Osteoblast (primary cell): Measurements from ENCODE around the gene LMF2. TPM values are rescaled to one million over a fixed set of nuclear protein-coding genes. Genes with fewer than 3 reads are reported as not detected.

ENCODE experiments used
- DNase-seq: peaks from one replicate; pipeline ENCODE4 v3.0.0; 2011; ENCODE audit warnings: low spot score, mixed read lengths; ENCODE audit not compliant: insufficient read length; ENCODE audit errors: missing footprints
- H2AFZ ChIP-seq: 2 replicates; pipeline ENCODE4 v1.6.0; 2011; ENCODE audit warnings: mild to moderate bottlenecking, low read length
- H3K27ac ChIP-seq: 2 replicates; pipeline ENCODE4 v1.5.1; 2011; ENCODE audit warnings: mild to moderate bottlenecking, low read depth, low read length, moderate library complexity
- H3K27me3 ChIP-seq: 2 replicates; pipeline ENCODE4 v1.6.0; 2012; ENCODE audit warnings: mild to moderate bottlenecking, control low read depth, inconsistent platforms, low read length, moderate library complexity; ENCODE audit not compliant: insufficient read depth
- H3K36me3 ChIP-seq: 2 replicates; pipeline ENCODE4 v1.5.1; 2011; ENCODE audit warnings: mild to moderate bottlenecking, low read length, control low read depth, moderate library complexity; ENCODE audit not compliant: insufficient read depth
- H3K4me1 ChIP-seq: 2 replicates; pipeline ENCODE4 v1.5.1; 2011; ENCODE audit warnings: mild to moderate bottlenecking, low read length, control low read depth, moderate library complexity; ENCODE audit not compliant: insufficient read depth
- H3K4me2 ChIP-seq: 2 replicates; pipeline ENCODE4 v1.6.0; 2011; ENCODE audit warnings: mild to moderate bottlenecking, low read length; ENCODE audit not compliant: insufficient read depth
- H3K4me3 ChIP-seq: fragments of 200-600 bp; sonication (generic); 3 replicates; pipeline ENCODE4 v1.5.1; 2012; ENCODE audit warnings: mild to moderate bottlenecking, low read length, inconsistent platforms; ENCODE audit not compliant: insufficient read depth
- H3K79me2 ChIP-seq: 2 replicates; pipeline ENCODE4 v1.6.0; 2012; ENCODE audit warnings: mild to moderate bottlenecking, low read length, control low read depth, inconsistent platforms; ENCODE audit not compliant: insufficient read depth
- H3K9me3 ChIP-seq: 2 replicates; pipeline ENCODE4 v1.5.1; 2011; ENCODE audit warnings: low read depth, low read length, control low read depth
- H4K20me1 ChIP-seq: 2 replicates; pipeline ENCODE4 v1.6.0; 2012; ENCODE audit warnings: mild to moderate bottlenecking, low read length, control low read depth; ENCODE audit not compliant: insufficient read depth
- total RNA-seq: library from RNA; depleted of rRNA; stranded (reverse); fragments of >200 nt; gene quantifications from 2 replicates; pipeline ENCODE4 v1.2.3, GENCODE V29; 2012
- TF ChIP-seq, protein P1 (sequence below): IDR thresholded peaks from 2 replicates; pipeline ENCODE4 v1.5.1; 2011; ENCODE audit warnings: mild to moderate bottlenecking, low read depth, low read length, moderate library complexity; ENCODE audit errors: extremely low read depth

Gene LMF2
- total RNA-seq, 1 donor = 56.8 TPM

DNA sequence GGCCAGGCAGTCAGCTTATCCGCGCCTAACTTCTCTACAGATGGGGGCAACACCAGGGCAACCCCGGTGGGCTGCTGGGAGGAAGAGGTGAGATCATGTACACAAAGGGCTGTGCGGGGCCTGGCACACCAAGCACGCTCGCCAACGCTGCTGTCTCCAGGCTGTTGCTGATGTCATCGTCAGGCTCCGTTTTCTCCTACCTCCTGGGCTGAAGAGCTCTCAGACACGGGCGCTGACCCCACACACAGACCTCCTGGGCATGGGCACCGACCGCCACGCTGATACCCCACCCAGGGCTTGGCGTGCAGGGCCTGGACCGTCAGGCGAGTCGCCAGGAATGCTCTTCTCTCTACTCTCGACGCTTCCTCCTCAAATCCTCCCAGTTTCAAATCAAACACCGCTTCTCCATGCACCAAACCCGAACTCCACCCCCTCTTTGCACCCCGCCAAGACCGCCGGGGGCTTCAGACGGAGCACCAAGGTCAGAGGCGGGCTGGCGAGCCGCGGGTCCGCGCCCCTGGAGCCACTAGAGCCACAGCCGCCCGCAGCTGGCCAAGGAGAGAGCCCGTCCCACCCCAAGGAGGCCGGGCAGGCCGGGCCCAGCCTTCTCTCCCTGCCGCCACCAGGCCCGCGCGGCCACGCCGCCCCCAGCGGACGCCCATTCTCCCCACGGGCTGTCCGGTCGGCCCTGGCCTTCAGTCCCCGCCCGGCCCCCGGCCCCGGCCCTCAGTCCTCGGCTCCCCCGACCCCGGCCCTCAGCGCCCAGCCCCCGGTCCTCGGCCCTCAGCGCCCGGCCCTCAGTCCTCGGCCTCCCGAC, 33.4 kb downstream of the LMF2 start:
- peaks cover 18% of the 10 kb centered on the region for H3K4me1 ChIP-seq
- H2AFZ ChIP-seq = peak overlapping the region; percentile 47
- TF ChIP-seq, protein P1, sequence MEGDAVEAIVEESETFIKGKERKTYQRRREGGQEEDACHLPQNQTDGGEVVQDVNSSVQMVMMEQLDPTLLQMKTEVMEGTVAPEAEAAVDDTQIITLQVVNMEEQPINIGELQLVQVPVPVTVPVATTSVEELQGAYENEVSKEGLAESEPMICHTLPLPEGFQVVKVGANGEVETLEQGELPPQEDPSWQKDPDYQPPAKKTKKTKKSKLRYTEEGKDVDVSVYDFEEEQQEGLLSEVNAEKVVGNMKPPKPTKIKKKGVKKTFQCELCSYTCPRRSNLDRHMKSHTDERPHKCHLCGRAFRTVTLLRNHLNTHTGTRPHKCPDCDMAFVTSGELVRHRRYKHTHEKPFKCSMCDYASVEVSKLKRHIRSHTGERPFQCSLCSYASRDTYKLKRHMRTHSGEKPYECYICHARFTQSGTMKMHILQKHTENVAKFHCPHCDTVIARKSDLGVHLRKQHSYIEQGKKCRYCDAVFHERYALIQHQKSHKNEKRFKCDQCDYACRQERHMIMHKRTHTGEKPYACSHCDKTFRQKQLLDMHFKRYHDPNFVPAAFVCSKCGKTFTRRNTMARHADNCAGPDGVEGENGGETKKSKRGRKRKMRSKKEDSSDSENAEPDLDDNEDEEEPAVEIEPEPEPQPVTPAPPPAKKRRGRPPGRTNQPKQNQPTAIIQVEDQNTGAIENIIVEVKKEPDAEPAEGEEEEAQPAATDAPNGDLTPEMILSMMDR = no peak
- DNase-seq = peak; percentile 99
- no peaks in the 10 kb centered on the region for H3K27me3 ChIP-seq
- no peaks in the 10 kb centered on the region for H3K9me3 ChIP-seq
- peak overlapping the region; percentile 81 for H3K4me3 ChIP-seq
- peak overlapping the region; percentile 63 for H3K27ac ChIP-seq
- peaks cover 55% of the 10 kb centered on the region for H3K79me2 ChIP-seq
- H4K20me1 ChIP-seq = peaks cover 52% of the 10 kb centered on the region
- H3K4me2 ChIP-seq = peak overlapping the region; percentile 94
- H3K36me3 ChIP-seq = no peaks in the 10 kb centered on the region

DNA sequence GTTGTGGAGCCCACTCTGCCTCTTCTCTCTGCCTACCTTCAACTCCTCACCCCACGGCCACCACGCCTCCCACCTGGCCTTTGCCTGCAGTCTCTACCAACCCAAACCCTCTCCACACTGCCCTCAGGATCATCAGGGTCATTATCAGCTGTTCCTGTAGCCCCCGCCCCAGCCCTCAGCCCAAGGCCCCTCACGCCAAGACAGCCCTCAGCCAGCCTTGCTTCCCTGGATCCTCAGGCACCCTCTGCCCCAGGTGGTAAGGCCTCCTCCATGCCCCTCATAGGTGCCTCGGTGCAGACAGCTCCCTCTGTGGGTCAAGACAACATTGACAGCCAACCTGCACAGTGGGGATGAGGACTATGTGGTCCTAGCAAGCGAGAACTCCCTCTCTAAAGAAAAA, 34.4 kb downstream of the LMF2 start:
- Histone ChIP-seq H3K4me3 (no peak overlapping the region), H4K20me1 (peaks cover 60% of the 10 kb centered on the region), H3K9me3 (no peaks in the 10 kb centered on the region), H3K27me3 (no peaks in the 10 kb centered on the region), H3K4me1 (peaks cover 18% of the 10 kb centered on the region), H3K4me2 (peak overlapping the region; percentile 94), H2AFZ (no peak overlapping the region), H3K79me2 (peaks cover 65% of the 10 kb centered on the region), H3K27ac (peak overlapping the region; percentile 63), H3K36me3 (no peaks in the 10 kb centered on the region)
- no peak for DNase-seq
- TF ChIP-seq, protein P1 = peak; percentile 20

DNA sequence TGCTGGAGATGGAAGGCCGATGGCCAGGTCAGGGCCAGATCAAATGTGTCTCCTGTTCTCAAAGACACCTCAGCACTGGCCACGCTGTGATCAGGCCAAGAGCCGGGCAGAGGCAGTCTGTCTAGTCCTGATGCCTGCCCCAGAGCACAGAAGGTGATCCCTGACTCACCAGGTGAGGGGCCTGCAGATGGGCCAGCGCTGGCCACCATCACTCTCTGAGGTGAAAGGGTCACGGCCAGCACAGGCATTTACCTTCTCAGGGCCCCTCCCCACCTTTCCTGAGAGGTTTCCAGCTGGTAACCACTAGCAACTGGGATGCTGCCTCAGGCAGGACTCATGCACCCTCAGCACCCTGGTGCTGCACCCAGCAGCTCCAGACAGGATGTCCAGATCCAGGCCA, 35.5 kb downstream of the LMF2 start:
- H3K36me3 ChIP-seq = peaks cover 4% of the 10 kb centered on the region
- no peak overlapping the region for H3K4me2 ChIP-seq
- no peaks in the 10 kb centered on the region for H3K27me3 ChIP-seq
- H3K4me1 ChIP-seq = peaks cover 18% of the 10 kb centered on the region
- no peaks in the 10 kb centered on the region for H3K9me3 ChIP-seq
- no peak overlapping the region for H3K27ac ChIP-seq
- peaks cover 73% of the 10 kb centered on the region for H3K79me2 ChIP-seq
- no peak for DNase-seq
- TF ChIP-seq, protein P1 = no peak
- no peak overlapping the region for H3K4me3 ChIP-seq
- H2AFZ ChIP-seq = no peak overlapping the region
- peaks cover 65% of the 10 kb centered on the region for H4K20me1 ChIP-seq

DNA sequence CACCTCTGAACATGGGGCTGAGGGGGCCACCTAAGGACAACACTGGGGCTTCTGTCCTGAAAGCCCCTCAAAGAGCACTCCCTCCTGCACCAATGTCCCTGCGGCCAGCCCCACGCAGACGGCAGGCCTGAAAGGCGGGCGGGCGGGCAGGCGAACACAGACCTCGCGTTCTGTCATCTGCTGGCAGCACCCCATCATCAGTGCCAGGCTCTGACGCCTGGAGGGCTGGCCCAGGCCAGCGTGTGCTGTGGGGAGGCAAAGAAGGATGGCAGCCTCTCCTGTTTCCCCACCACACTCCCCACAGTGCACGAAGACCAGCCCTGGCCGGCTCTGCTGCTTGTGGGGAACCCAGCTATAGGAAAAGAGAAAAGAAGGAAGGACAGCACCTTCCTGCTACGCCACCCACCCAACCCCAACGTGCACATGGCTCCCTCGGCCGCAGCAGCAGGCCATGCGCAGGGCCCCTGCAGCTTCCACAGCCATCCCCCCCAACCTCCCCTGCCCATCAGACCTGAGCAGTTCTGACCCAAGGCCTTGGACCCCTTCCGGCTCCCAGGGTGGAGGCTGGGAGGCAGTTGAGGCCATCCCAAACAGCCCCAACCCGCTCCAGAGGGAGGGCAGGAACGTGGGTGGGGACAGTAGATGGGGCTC, 36.2 kb downstream of the LMF2 start:
- no peak overlapping the region for H2AFZ ChIP-seq

More for the DNA sequence above, 36.2 kb downstream of the LMF2 start:
- Histone ChIP-seq H3K4me3 (no peak overlapping the region), H3K27me3 (no peaks in the 10 kb centered on the region), H4K20me1 (peaks cover 65% of the 10 kb centered on the region), H3K79me2 (peaks cover 73% of the 10 kb centered on the region), H3K27ac (no peak overlapping the region), H3K4me2 (no peak overlapping the region), H3K4me1 (peaks cover 18% of the 10 kb centered on the region), H3K36me3 (peaks cover 11% of the 10 kb centered on the region), H3K9me3 (no peaks in the 10 kb centered on the region)
- TF ChIP-seq, protein P1 = no peak
- DNase-seq = no peak
